Prostate gland (tissue), 2 donors: ENCODE data around the gene PTGDS.

Experiments used
- POLR2A ChIP-seq: fragments of 450-650 bp; IDR thresholded peaks from one replicate; pipeline ENCODE4 v1.6.1; 2016; ENCODE audit warnings: antibody characterized with exemption, mild to moderate bottlenecking
- TF ChIP-seq, protein P1 (sequence below), 4 experiments: fragments of 200-600 bp in 2 of 4; fragments of 450-650 bp in 2 of 4; sonication (generic) in 2 of 4; IDR thresholded peaks; 1 replicate in 3 of 4; 2 replicates in 1 of 4; pipeline ENCODE4 v1.5.1; 2016 to 2019; ENCODE audit warnings: antibody characterized with exemption in 4 of 4, mild to moderate bottlenecking in 2 of 4, moderate library complexity in 2 of 4

GRCh38 chr9:136958473-136958872 is 18.8 kb upstream of the PTGDS start:
- TF ChIP-seq POLR2A, result no peak
- TF ChIP-seq, protein P1, sequence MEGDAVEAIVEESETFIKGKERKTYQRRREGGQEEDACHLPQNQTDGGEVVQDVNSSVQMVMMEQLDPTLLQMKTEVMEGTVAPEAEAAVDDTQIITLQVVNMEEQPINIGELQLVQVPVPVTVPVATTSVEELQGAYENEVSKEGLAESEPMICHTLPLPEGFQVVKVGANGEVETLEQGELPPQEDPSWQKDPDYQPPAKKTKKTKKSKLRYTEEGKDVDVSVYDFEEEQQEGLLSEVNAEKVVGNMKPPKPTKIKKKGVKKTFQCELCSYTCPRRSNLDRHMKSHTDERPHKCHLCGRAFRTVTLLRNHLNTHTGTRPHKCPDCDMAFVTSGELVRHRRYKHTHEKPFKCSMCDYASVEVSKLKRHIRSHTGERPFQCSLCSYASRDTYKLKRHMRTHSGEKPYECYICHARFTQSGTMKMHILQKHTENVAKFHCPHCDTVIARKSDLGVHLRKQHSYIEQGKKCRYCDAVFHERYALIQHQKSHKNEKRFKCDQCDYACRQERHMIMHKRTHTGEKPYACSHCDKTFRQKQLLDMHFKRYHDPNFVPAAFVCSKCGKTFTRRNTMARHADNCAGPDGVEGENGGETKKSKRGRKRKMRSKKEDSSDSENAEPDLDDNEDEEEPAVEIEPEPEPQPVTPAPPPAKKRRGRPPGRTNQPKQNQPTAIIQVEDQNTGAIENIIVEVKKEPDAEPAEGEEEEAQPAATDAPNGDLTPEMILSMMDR (IDR thresholded peaks at IDR 0.05), result no peak
